ENCODE data around the gene SLX9. TPM values are rescaled to one million over a fixed set of nuclear protein-coding genes. Genes with fewer than 3 reads are reported as not detected.
"Not testable (repeated sequence)": the region's sequence is repeated elsewhere in the genome, so short reads cannot be mapped to it uniquely, and the experiment has no call there.

SLX9 gene
- polyA plus RNA-seq, 1 of the 3 experiments (the other 2 are of a cell fraction) = 42.9 TPM

- H3K4me1 ChIP-seq (ENCODE audit: control insufficient read depth in 1 of 2, insufficient read depth in 2 of 2, low read depth in 1 of 2, low read length in 1 of 2) = peaks cover 16 to 32% of the 10 kb centered on the region in 2 experiments; a peak in 2 of 4 replicates
- peak overlapping the region in 1 of 2 experiments; percentile 35; a peak in 1 of 4 replicates for H3K27ac ChIP-seq (ENCODE audit: low read depth in 2 of 2, low read length in 1 of 2)
- H3K9me2 ChIP-seq; H2AFZ ChIP-seq (ENCODE audit: low read depth); H3K79me2 ChIP-seq (ENCODE audit: insufficient read depth); H3K4me3 ChIP-seq (ENCODE audit: low read depth in 2 of 2, low read length in 1 of 2); H3K9ac ChIP-seq; DNase-seq; H3K9me3 ChIP-seq; POLR2A ChIA-PET; H3F3A ChIP-seq (replicated peaks; ENCODE audit: insufficient read depth); H3K36me3 ChIP-seq (replicated peaks in 1 of 2; ENCODE audit: control insufficient read depth in 1 of 2, insufficient read depth in 2 of 2, low read length in 1 of 2): not testable (repeated sequence)
- peak overlapping the region; percentile 83 for H3K4me2 ChIP-seq
- peaks cover 11% of the 10 kb centered on the region; the same call in 1 of the 2 replicates for H4K20me1 ChIP-seq (ENCODE audit: insufficient read depth)
- CTCF ChIA-PET = interaction anchor here (0.8 to 2.1 kb wide), 3 partner anchors 17 to 212 kb away, joined by 3 to 8 read pairs (median 4); no protein-coding TSS in a partner anchor
- 35% methylated on average over 15 of the region's 16 CpGs for WGBS (ENCODE audit: low lambda C conversion rate)
- peak; percentile 38; the same call in 1 of the 2 replicates for TF ChIP-seq RXRA (IDR thresholded peaks at IDR 0.05; ENCODE audit: borderline replicate concordance, low read depth)
- peak; percentile 37; the same call in 1 of the 2 replicates for TF ChIP-seq USF1 (IDR thresholded peaks at IDR 0.05; ENCODE audit: borderline replicate concordance, low read depth)
- TF ChIP-seq TCF12 (IDR thresholded peaks at IDR 0.05) = peak; percentile 29; the same call in 1 of the 2 replicates
- TF ChIP-seq TEAD4 (IDR thresholded peaks at IDR 0.05; ENCODE audit: borderline replicate concordance, insufficient read depth) = peak; percentile 83
- 0 out of 2 replicates have a peak, but pooled peaks have one; percentile 6 for TF ChIP-seq MAX (IDR thresholded peaks at IDR 0.05; ENCODE audit: low read depth)
- peak; percentile 7; the same call in 1 of the 2 replicates for TF ChIP-seq PBX3 (IDR thresholded peaks at IDR 0.05)
- peaks cover 25% of the 10 kb centered on the region for H3K27me3 ChIP-seq (ENCODE audit: insufficient read depth)
These were observed 11.2 kb upstream of the SLX9 start for GRCh38 chr21:44928500-44929241.

- Histone ChIP-seq H3K36me3 (replicated peaks in 1 of 2; ENCODE audit: control insufficient read depth in 1 of 2, insufficient read depth in 2 of 2, low read length in 1 of 2) (no peaks in the 10 kb centered on the region), H3K27me3 (ENCODE audit: insufficient read depth) (peaks cover 20% of the 10 kb centered on the region), H3K79me2 (ENCODE audit: insufficient read depth) (no peaks in the 10 kb centered on the region), H3K4me1 (ENCODE audit: control insufficient read depth in 1 of 2, insufficient read depth in 2 of 2, low read depth in 1 of 2, low read length in 1 of 2) (peaks cover 16 to 32% of the 10 kb centered on the region in 2 experiments; a peak in 2 of 4 replicates), H3K4me2 (peak overlapping the region; percentile 83; the same call in 1 of the 2 replicates), H4K20me1 (ENCODE audit: insufficient read depth) (peaks cover 11% of the 10 kb centered on the region; the same call in 1 of the 2 replicates), H2AFZ (ENCODE audit: low read depth) (no peak overlapping the region), H3F3A (replicated peaks; ENCODE audit: insufficient read depth) (peaks cover 7% of the 10 kb centered on the region), H3K4me3 (ENCODE audit: low read depth in 2 of 2, low read length in 1 of 2) (no peak overlapping the region; a peak in 1 of 4 replicates), H3K9me2 (no peaks in the 10 kb centered on the region), H3K27ac (ENCODE audit: low read depth in 2 of 2, low read length in 1 of 2) (no peak overlapping the region), H3K9me3 (no peaks in the 10 kb centered on the region), H3K9ac (no peak overlapping the region)
- TF ChIP-seq EP300 (IDR thresholded peaks at IDR 0.05; ENCODE audit: borderline replicate concordance in 1 of 2, low read depth in 1 of 2, low read length in 1 of 2) (no peak), GABPA (IDR thresholded peaks at IDR 0.05; ENCODE audit: low read depth) (no peak), EZH2phosphoT487 (IDR thresholded peaks at IDR 0.05; ENCODE audit: borderline replicate concordance, low read depth) (no peak), YY1 (IDR thresholded peaks at IDR 0.05; ENCODE audit: low read depth) (no peak), TAF1 (IDR thresholded peaks at IDR 0.05; ENCODE audit: borderline replicate concordance, low read depth, low read length) (no peak), RXRA (IDR thresholded peaks at IDR 0.05; ENCODE audit: borderline replicate concordance, low read depth) (no peak), SMC3 (IDR thresholded peaks at IDR 0.05; ENCODE audit: low read depth, low read length) (no peak)
- WGBS (ENCODE audit: low lambda C conversion rate) = 56% methylated on average over 6 of the region's 6 CpGs
- POLR2A ChIA-PET = interaction anchor here (1.0 kb wide), 1 partner anchor 56 kb away, joined by 3 read pairs; the partner anchor contains the start of gene PTTG1IP
- CTCF ChIA-PET = interaction anchor here (1.5 kb wide), 1 partner anchor 18 kb away, joined by 4 read pairs; no protein-coding TSS in a partner anchor
- DNase-seq = no peak
These were observed 10.5 kb upstream of the SLX9 start for GRCh38 chr21:44929242-44929798.

Measured in SK-N-SH (cell line).